Gastroesophageal sphincter (tissue), 3 donors: Measurements from ENCODE around the gene PHC2.

ENCODE experiments used
- CTCF ChIP-seq, 4 experiments: fragments of 200-600 bp in 2 of 4; fragments of 450-650 bp in 2 of 4; sonication (generic) in 1 of 4; IDR thresholded peaks; one replicate each; pipeline ENCODE4 v1.5.1; 2017 to 2019; ENCODE audit warnings: antibody characterized with exemption in 4 of 4, mild to moderate bottlenecking in 2 of 4, moderate library complexity in 2 of 4
- EP300 ChIP-seq: sonication (generic); formaldehyde crosslinking; IDR thresholded peaks from one replicate; pipeline ENCODE4 v1.6.1; 2017; ENCODE audit warnings: antibody characterized with exemption, mild to moderate bottlenecking
- POLR2A ChIP-seq, 2 donors: fragments of 450-650 bp; IDR thresholded peaks; one replicate each; pipeline ENCODE4 v1.6.1; 2017; ENCODE audit warnings: antibody characterized with exemption in 2 of 2, mild to moderate bottlenecking in 2 of 2, moderate library complexity in 1 of 2
- POLR2AphosphoS5 ChIP-seq: sonication (generic); formaldehyde crosslinking; IDR thresholded peaks from one replicate; pipeline ENCODE4 v1.6.1; 2017; ENCODE audit warnings: antibody characterized with exemption

- no peak for TF ChIP-seq CTCF (IDR thresholded peaks at IDR 0.05)
- TF ChIP-seq POLR2A (IDR thresholded peaks at IDR 0.05) = no peak
- no peak for TF ChIP-seq POLR2AphosphoS5
- no peak for TF ChIP-seq EP300
Measured at GRCh38 chr1:33378524-33378923, 52.4 kb downstream of the PHC2 start.
